ENCODE data around the gene PBX3.
A peak's percentile ranks its signal among the peaks of the same experiment; 100 is the strongest.
"Not testable (repeated sequence)": the region's sequence is repeated elsewhere in the genome, so short reads cannot be mapped to it uniquely, and the experiment has no call there.

The PBX3 gene

GRCh38 chr9:125749287-125749935 is 2.2 kb downstream of the PBX3 start:
- no peak for DNase-seq

DNA sequence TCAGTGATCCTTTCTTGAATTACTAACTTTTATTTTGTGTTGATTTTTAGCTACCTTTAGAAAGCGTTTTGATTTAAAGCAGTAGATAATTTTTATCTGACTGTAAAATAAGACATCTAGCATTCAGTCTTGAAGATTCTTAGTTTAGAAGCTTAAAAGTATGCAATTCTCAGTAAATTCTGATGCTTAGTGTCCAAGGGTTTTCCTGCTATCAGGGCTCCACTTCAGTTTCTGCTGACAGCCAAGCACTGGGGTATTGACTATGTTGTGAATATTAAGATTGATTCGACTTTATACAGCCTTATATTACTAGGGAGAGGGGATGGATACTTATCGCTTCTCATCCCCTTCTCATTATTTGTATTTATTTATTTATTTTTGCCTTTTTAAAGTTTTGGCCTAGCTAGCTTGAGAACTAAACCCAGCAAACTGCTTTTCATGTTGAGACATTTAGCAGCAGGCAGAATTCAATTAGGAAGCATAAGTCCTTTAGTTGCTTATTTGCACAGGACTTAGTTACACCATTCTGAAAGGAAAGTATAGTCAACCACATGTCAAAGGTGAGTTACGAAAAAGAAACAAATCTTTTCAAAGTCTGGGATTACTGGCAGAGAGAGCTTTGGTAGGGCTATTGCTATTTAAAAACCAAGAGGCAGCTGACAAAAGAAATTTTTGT is 2.9 kb downstream of the PBX3 start:
- peak; percentile 54 for DNase-seq

- peak; percentile 43 for DNase-seq
These were observed 3.4 kb downstream of the PBX3 start for GRCh38 chr9:125750627-125751011.

- DNase-seq, result peak; percentile 40
These were observed 5.0 kb downstream of the PBX3 start for GRCh38 chr9:125752070-125752628.

GRCh38 chr9:125754096-125754495 is 6.9 kb downstream of the PBX3 start:
- DNase-seq, result peak; percentile 8

- peak; percentile 49 for DNase-seq
These were observed 8.2 kb downstream of the PBX3 start for GRCh38 chr9:125755340-125755739.

DNA sequence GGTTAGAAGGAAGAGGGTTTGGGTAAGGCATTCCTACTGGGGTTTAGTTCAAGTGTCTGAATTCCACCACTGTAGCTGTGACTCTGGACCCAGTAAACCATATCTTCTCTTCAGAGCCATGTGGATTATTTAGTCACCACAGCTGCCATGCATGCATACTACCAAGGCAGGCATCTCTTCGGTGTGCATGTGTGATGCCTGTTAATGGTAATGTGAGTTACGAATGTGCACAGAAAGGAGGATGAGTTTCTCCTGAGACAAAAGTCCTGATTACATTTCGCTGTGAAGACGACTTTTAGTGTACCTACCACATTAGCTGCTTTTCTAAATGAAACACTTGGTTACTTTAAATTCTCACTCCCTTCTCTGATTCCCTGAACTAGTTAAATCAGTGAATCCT is 9.3 kb downstream of the PBX3 start:
- DNase-seq, result no peak

DNA sequence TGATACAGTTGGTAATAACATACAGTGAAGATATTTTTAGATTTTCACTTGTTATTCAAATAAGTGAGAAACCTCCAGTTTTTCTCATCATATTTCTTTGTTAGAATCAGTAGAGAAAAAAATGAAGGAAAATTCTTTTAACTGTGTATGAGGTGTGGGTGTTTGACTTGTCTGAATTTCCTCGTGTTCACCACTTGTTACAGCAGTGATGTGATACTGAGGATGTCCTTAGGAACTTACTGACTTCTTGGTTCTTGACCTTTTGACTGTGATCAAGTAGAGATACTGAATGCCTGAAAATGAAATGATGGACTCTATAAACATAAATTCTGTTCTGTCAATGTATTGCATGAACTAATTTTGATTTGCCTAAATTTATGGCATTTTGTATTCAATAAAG is 10.7 kb downstream of the PBX3 start:
- no peak for DNase-seq

GRCh38 chr9:125758986-125759763 is 12.0 kb downstream of the PBX3 start:
- peak; percentile 30 for DNase-seq

DNA sequence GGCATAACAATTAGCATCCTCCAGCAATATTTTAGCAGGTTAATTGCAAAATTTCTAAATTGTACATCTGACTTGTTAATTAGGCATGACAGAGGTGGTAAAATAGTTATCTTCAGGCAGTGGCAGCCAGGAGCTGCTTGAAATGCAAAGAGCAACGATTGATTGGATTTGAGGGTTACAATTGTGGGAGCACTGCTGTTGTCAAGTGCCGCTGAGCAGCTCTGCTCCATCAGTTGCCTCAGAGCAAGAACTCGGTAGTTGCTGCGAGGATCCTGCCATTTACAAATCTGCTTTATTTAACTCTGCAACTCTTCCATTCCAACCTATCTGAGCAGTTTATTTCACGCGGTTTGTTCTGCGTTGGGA is 12.6 kb downstream of the PBX3 start:
- DNase-seq, result peak; percentile 70

DNA sequence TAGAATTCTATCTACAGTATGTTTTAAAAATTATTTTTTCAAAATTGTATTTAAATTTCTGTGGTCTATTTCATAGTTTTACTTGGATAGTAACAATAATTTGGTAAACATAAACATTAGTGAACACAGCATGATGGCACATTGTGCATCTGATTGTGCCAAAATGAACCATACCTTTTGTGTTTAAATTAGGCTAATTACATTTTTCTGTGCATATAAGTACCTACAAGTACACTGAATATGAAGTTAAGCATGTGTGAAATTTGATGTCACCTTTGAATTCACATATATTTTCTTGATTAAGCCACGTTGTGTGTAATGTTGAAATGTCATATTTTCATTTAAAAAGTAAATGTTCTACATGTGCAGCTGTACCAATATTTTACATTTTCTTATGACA is 13.4 kb downstream of the PBX3 start:
- peak; percentile 10 for DNase-seq

DNA sequence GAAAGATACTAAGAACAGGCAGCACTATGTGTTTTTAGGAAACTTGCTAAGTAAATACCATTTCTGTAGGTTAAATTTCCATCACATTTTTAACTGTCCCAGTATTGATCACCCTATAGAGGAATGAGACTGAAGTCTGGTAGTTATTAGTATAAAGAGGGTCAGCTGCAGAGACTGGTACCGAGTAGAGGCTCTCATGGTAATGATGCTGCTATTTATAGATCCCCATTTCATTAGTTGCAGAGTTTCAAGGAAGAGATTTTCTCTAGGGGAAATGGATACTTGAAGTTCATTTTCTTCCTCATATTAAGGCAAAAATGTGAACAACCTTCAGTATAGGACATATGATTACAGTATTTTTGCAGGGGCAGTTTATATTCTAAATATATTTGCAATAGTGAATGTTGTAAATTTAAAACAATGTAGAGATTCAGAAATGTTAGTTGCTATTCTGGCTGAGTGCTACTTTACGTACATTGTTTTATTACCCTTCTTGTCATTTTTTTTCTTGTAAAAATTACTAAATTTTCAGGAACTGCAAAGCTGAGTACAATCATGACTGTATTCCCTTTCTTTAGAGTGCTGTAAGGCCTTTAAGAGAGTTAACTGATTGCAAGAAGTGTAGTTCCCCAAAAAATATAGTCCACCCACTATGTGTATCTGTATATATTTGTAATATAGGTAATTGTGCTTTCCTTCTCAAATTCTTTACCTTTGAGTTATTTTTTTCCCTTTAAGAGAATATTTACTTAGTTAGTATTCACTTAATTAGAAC is 14.7 kb downstream of the PBX3 start:
- DNase-seq, result peak; percentile 40

DNA sequence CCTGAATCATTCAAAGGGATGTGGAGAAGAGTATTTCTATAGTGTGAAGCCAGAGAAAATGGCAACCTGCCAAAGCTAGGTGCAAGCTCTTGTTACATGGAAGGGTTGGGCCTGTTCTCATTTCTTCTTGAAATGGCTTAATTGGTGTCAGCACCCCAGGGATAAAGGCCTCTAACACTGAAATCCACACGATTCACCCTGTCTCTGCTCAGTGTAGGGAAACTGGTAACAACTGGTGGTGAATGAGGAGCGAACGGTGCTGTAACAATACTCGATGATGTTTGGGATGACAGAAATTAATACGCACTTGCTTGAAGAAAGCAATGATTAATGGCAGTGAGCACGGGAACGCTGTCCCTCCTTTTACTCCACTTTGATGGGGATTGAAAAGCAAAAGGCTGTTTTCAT is 16.2 kb downstream of the PBX3 start:
- peak; percentile 94 for DNase-seq

DNA sequence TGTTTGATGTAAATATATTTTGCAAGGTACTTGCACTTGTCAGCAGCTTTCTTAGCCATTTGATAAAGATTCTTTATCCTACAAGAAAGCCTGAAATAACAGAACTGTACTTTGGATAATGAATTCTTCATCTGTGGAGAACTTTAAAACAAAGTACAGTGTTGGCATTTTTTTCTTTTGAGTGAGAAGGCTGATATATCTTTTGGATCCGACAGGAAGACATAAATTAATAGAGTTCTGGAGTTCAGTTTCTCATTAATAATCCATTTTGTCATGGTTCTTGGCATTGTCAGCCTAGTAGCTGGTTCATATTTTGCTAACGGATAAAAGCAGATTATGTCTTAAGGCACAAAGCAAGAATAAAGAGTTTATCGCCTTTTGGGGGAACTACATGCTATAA is 17.0 kb downstream of the PBX3 start:
- no peak for DNase-seq

GRCh38 chr9:125766468-125767221 is 19.5 kb downstream of the PBX3 start:
- DNase-seq, result no peak

DNA sequence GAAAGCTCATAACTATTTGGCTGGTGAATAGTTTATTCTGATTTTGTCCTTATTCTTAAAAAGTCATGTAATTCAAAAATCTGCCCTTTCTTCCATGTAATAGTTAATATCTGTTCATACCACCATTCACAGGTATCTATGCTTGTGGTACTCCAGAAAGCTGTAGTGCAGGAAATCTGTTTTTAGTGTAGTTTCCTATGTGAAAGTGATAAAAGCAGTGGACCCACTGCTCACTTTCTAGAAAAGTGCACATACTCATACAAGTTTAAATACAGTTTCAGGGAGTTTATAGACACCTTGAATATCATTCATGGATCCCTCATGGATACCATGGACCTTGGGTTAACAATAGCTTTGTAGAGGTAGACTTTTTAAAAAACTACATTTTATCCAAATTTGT is 20.2 kb downstream of the PBX3 start:
- DNase-seq, result no peak

- DNase-seq, result no peak
These were observed 21.6 kb downstream of the PBX3 start for GRCh38 chr9:125768803-125769202.

DNA sequence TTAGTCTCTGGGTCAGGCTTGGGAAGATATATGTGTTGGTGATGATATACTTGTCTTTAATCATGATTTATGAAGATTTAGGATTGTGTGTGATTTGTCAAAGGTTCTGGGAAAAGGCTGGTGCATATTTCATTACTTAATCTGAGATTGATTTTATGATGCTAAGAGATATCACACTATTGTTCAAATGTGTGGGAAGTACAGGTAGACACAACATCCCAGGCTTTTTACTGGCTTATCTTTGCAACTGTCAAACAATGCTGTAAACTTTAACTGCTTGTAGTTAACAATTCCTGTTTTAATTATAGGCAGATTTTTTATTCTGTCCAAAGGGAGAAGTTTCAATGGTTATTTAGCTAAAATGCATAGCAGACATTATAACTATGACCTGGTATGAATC is 23.9 kb downstream of the PBX3 start:
- DNase-seq, result no peak

DNA sequence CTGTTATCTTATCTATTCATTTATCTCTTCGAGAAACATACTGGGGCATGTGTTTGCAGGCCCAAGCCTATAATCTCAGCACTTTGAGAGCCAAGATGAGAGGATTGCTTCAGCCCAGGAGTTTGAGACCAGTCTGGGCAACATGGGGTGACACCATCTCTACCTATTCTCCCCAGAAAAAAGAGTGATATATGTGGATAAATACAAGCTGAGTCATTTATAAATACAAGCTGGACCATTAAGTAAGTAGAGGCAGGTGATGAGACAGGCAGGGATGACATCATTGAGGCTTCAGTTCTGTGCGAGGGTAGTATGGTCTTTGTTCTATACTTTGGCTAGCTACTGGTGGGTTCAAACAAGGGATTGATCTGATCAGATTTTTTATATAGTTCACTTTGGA is 25.6 kb downstream of the PBX3 start:
- no peak for DNase-seq

DNA sequence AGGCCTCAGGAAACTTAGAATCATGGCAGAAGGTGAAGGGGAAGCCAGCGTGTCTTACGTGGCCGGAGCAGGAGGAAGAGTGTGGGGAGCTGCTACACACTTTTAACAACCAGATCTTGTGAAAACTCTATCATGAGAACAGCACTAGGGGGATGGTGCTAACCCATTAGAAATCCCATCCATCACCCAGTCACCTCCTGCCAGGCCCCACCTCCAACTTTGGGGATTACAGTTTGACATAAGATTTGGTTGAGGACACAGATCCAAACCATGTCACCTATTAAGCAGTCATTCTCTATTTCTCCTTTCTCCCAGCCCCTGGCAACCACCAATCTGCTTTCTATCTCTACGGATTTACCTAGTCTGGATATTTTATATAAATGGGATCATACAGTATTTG is 26.9 kb downstream of the PBX3 start:
- DNase-seq, result no peak

- DNase-seq, result not testable (repeated sequence)
These were observed 29.6 kb downstream of the PBX3 start for GRCh38 chr9:125776789-125777188.

DNA sequence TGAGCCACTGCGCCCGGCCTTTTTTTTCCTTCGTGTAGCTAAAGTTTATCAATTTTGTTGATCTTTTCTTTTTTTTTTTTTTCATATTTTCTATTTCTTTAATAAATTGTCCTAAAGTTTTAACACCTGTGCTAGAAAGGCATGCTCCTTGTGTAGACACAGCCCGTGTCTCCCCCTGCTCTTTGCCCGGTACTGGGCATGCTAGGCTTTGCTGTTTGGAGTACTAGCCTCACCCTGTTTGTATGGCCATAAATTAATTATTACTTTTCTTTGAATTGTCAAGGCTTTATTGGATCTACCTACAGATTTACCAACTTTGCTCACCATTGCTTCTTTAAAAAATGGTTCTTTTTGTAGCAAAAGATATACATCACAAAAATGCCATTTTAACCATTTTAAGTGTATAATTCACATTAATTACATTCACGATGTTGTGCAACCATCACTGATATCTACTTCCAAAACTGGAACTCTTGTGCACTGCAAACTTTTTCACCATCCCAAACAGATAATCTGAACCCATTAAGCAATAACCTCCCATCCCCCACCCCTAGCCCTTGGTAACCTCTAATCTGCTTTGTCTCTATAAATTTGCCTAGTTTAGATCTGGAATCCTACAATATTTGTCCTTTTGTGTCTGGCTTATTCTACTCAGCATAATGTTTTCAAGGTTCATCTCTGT is 31.5 kb downstream of the PBX3 start:
- not testable (repeated sequence) for DNase-seq
